Esophagus squamous epithelium (tissue), 5 donors: ENCODE data around the gene CADPS. TPM values are rescaled to one million over a fixed set of nuclear protein-coding genes. Genes with fewer than 3 reads are reported as not detected.

ENCODE experiments used
- DNase-seq: peaks from one replicate; lab custom pipeline; 2025; lab: John Stamatoyannopoulos, UW
- H3K27ac ChIP-seq, 4 donors: fragments of 200-600 bp; sonication (generic); one replicate each; pipeline ENCODE4 v1.5.1; 2016 to 2019; ENCODE audit warnings: mild to moderate bottlenecking in 1 of 4
- H3K27me3 ChIP-seq, 4 donors: fragments of 200-600 bp; sonication (generic); 1 replicate in 3 of 4; 2 replicates in 1 of 4; pipeline versions ENCODE4 v1.5.1 to v1.6.0; 2017 to 2021; ENCODE audit warnings: antibody characterized with exemption in 1 of 4
- H3K36me3 ChIP-seq, 3 donors: fragments of 200-600 bp; sonication (generic); one replicate each; pipeline ENCODE4 v1.5.1; 2016 to 2019
- H3K4me1 ChIP-seq, 3 donors: fragments of 200-600 bp; sonication (generic); one replicate each; pipeline ENCODE4 v1.5.1; 2017 to 2019
- H3K4me3 ChIP-seq, 4 donors: fragments of 200-600 bp; sonication (generic); 1 replicate in 3 of 4; 2 replicates in 1 of 4; pipeline ENCODE4 v1.5.1; 2016 to 2019; ENCODE audit warnings: mild to moderate bottlenecking in 2 of 4, moderate library complexity in 1 of 4
- H3K9me3 ChIP-seq, 3 donors: fragments of 200-600 bp; sonication (generic); one replicate each; pipeline ENCODE4 v1.5.1; 2016 to 2019
- POLR2A ChIP-seq, 4 donors: fragments of 450-650 bp; IDR thresholded peaks; one replicate each; pipeline ENCODE4 v1.6.1; 2017; ENCODE audit warnings: antibody characterized with exemption in 4 of 4, mild to moderate bottlenecking in 4 of 4, moderate library complexity in 3 of 4
- WGBS, 2 donors: methylation state at CpG; one replicate each; pipeline ENCODE4 v1.1.5; 2018; 5-methylcytosine and 5-hydroxymethylcytosine counted together
- intact Hi-C: fragments of 100-400 bp; cut with DNase I; formaldehyde crosslinking; loops from one replicate; pipeline ENCODE4 v1.15.0; 2022
- total RNA-seq, 4 donors: library from RNA; depleted of rRNA; stranded (reverse); fragments of >200 nt; gene quantifications; one replicate each; pipeline ENCODE4 v1.1.0, GENCODE V29; 2016
- TF ChIP-seq, protein P1 (sequence below), 6 experiments: fragments of 450-650 bp in 4 of 6; fragments of 200-600 bp in 2 of 6; sonication (generic) in 2 of 6; IDR thresholded peaks; one replicate each; pipeline ENCODE4 v1.5.1; 2016 to 2019; ENCODE audit warnings: antibody characterized with exemption in 6 of 6, mild to moderate bottlenecking in 4 of 6, moderate library complexity in 4 of 6
- donor health status: DM: yes; HTN: yes; CAD: no.

The CADPS gene
- total RNA-seq, 4 donors from 2014 or later, result 0.09 to 4.8 TPM; not detected in 2

DNA sequence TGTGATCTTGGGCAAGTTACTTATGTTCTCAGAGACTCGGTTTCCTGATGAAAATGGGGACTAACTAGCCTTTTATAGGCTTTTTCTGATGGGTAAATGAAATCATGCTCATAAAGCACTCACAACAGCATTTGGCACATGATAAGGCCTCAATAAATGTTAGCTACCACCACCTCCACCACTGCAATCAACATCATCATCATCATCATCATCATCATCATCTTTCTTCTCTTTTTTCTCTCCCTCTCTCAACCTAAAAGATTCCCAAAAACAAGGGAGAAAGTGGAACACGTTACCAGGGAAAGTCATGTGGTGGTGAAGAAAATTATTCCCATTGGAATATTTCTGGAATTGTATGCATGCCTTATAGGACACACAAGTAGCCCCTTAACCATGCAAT lies 468.3 kb downstream of the CADPS start:
- intact Hi-C loops, result no loop called here
- Histone ChIP-seq H3K4me3 (no peak overlapping the region), H3K4me1 (no peaks in the 10 kb centered on the region), H3K27me3 (peaks cover 0 to 44% (median 0%) of the 10 kb centered on the region in 4 donors), H3K36me3 (no peaks in the 10 kb centered on the region), H3K9me3 (no peaks in the 10 kb centered on the region), H3K27ac (no peak overlapping the region)
- no peak for DNase-seq
- WGBS, 2 donors, result 63 to 70% methylated on average over 2 of the region's 2 CpGs
- TF ChIP-seq POLR2A (IDR thresholded peaks at IDR 0.05), result no peak
- TF ChIP-seq, protein P1, sequence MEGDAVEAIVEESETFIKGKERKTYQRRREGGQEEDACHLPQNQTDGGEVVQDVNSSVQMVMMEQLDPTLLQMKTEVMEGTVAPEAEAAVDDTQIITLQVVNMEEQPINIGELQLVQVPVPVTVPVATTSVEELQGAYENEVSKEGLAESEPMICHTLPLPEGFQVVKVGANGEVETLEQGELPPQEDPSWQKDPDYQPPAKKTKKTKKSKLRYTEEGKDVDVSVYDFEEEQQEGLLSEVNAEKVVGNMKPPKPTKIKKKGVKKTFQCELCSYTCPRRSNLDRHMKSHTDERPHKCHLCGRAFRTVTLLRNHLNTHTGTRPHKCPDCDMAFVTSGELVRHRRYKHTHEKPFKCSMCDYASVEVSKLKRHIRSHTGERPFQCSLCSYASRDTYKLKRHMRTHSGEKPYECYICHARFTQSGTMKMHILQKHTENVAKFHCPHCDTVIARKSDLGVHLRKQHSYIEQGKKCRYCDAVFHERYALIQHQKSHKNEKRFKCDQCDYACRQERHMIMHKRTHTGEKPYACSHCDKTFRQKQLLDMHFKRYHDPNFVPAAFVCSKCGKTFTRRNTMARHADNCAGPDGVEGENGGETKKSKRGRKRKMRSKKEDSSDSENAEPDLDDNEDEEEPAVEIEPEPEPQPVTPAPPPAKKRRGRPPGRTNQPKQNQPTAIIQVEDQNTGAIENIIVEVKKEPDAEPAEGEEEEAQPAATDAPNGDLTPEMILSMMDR (IDR thresholded peaks at IDR 0.05), result no peak

DNA sequence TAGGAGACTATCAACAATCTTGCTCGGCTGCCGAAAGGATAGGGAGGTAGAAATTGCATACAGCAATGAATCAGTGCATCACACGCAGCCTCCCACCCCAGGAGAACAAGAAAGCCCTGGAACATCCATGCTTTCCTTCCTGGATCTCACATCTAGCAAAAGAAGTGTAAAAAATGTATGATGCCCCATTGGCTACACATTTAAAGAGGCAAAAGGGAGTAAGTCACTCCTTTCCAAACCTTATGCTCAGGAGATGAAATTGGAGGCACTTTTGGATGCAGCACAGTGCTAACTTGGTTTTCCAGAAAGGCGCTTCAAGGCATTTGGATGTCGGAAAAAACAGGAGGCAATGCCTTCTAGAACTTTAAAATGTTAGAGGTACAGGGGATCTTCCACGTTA lies 469.6 kb downstream of the CADPS start:
- TF ChIP-seq POLR2A (IDR thresholded peaks at IDR 0.05), result no peak
- TF ChIP-seq, protein P1 (IDR thresholded peaks at IDR 0.05), result no peak
- Histone ChIP-seq H3K4me1 (no peaks in the 10 kb centered on the region), H3K27ac (no peak overlapping the region), H3K9me3 (no peaks in the 10 kb centered on the region), H3K36me3 (no peaks in the 10 kb centered on the region), H3K4me3 (no peak overlapping the region), H3K27me3 (peaks cover 0 to 30% (median 0%) of the 10 kb centered on the region in 4 donors)
- WGBS, 2 donors, result 80 to 82% methylated on average over 6 of the region's 6 CpGs
- DNase-seq, result no peak
- intact Hi-C loops, result no loop called here

DNA sequence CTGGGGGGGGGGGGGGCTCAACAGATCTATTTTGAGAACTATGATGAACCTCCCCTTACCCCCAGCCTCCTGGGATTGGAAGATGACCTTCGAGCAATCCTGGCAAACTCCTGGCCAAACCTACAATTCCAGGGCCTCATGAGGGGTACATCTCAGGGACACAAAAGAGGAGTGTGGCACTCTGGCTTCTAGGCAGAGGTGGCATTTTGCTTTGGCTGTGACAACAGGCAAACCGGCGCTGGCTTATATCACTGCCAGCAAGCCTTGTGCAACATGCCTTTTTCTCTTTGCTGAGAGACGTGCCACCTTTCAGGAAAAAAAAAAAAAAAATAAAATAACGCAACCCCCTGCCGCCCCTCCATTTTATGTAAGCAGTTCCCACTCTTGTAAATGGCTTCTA lies 470.1 kb downstream of the CADPS start:
- Histone ChIP-seq H3K4me3 (no peak overlapping the region), H3K4me1 (no peaks in the 10 kb centered on the region), H3K27me3 (peaks cover 0 to 30% (median 0%) of the 10 kb centered on the region in 4 donors), H3K36me3 (no peaks in the 10 kb centered on the region), H3K27ac (no peak overlapping the region), H3K9me3 (no peaks in the 10 kb centered on the region)
- whole genome bisulfite sequencing, 2 donors, result 82 to 88% methylated on average over 4 to 6 of the region's 6 CpGs
- intact Hi-C loops, result no loop called here
- TF ChIP-seq POLR2A (IDR thresholded peaks at IDR 0.05), result no peak
- TF ChIP-seq, protein P1 (IDR thresholded peaks at IDR 0.05), result no peak
- DNase-seq, result no peak

DNA sequence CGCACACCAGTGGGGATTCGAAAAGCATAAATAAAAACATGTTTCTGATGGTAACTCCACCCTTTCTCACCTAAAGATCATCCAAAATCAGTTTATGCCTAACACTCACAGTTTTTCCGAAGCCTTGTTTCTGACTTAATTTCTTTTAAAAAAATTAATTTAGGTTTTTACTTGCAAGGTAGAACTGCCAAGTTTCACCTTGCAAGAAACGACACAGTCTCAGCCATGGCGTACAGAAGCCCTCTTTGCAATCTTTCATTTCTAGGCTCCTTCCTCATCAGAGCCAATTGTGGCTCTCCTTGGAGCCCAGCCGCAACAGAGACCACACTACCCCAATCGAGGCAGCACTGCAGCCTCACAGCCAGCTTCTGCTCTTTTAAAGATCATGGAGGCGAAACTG lies 470.9 kb downstream of the CADPS start:
- Histone ChIP-seq H3K27ac (no peak overlapping the region), H3K4me1 (no peaks in the 10 kb centered on the region), H3K4me3 (no peak overlapping the region), H3K27me3 (peaks cover 0 to 30% (median 0%) of the 10 kb centered on the region in 4 donors), H3K9me3 (no peaks in the 10 kb centered on the region), H3K36me3 (no peaks in the 10 kb centered on the region)
- TF ChIP-seq, protein P1 (IDR thresholded peaks at IDR 0.05), result no peak
- no peak for TF ChIP-seq POLR2A (IDR thresholded peaks at IDR 0.05)
- DNase-seq, result no peak
- intact Hi-C loops, result no loop called here
- 69 to 78% methylated on average over 8 of the region's 8 CpGs for WGBS, 2 donors

DNA sequence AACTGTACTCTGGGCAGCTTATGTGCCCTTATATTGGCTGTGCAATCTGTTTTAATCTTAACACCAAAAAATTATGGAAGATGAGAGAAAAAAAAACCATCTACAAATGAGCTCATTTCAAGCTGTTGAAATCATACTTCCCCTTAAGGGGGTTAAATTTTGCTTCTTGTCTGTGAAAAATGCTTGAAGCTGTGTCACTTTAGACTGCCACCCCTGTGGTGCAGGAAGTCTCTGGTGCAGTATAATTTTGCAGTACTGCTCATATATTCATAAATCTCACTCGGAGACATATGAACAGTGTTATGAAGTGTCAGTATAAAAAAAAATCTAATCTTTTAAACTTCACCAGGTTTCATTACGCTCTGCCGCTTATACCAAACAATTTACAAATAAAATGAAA lies 471.5 kb downstream of the CADPS start:
- H3K36me3 ChIP-seq, result no peaks in the 10 kb centered on the region
- H3K27me3 ChIP-seq, result peaks cover 0 to 30% (median 0%) of the 10 kb centered on the region in 4 donors
- TF ChIP-seq POLR2A (IDR thresholded peaks at IDR 0.05), result no peak
- TF ChIP-seq, protein P1 (IDR thresholded peaks at IDR 0.05), result no peak
- no peaks in the 10 kb centered on the region for H3K9me3 ChIP-seq
- 74 to 84% methylated on average over 3 of the region's 3 CpGs for WGBS, 2 donors
- H3K27ac ChIP-seq, result no peak overlapping the region
- H3K4me1 ChIP-seq, result no peaks in the 10 kb centered on the region
- H3K4me3 ChIP-seq, result no peak overlapping the region
- intact Hi-C loops, result no loop called here
- DNase-seq, result no peak
